Measurements from ENCODE around the gene GCSH. TPM values are rescaled to one million over a fixed set of nuclear protein-coding genes. Genes with fewer than 3 reads are reported as not detected.

Gene GCSH
- total and polyA plus RNA-seq, 2 of the 13 experiments (the other 11 are each of a cell fraction or from before 2014, with no cell fraction given): 35.9 to 103 TPM

GRCh38 chr16:81035975-81036750, 60.0 kb downstream of the GCSH start (continued):
- TF ChIP-seq, protein P1, sequence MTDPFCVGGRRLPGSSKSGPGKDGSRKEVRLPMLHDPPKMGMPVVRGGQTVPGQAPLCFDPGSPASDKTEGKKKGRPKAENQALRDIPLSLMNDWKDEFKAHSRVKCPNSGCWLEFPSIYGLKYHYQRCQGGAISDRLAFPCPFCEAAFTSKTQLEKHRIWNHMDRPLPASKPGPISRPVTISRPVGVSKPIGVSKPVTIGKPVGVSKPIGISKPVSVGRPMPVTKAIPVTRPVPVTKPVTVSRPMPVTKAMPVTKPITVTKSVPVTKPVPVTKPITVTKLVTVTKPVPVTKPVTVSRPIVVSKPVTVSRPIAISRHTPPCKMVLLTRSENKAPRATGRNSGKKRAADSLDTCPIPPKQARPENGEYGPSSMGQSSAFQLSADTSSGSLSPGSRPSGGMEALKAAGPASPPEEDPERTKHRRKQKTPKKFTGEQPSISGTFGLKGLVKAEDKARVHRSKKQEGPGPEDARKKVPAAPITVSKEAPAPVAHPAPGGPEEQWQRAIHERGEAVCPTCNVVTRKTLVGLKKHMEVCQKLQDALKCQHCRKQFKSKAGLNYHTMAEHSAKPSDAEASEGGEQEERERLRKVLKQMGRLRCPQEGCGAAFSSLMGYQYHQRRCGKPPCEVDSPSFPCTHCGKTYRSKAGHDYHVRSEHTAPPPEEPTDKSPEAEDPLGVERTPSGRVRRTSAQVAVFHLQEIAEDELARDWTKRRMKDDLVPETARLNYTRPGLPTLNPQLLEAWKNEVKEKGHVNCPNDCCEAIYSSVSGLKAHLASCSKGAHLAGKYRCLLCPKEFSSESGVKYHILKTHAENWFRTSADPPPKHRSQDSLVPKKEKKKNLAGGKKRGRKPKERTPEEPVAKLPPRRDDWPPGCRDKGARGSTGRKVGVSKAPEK (CRISPR knock-in tag; IDR thresholded peaks at IDR 0.05; ENCODE audit: borderline replicate concordance): no peak
- TF ChIP-seq MAZ (IDR thresholded peaks at IDR 0.05; ENCODE audit: borderline replicate concordance, low read depth, low read length): no peak
- TF ChIP-seq MAZ (CRISPR knock-in tag; IDR thresholded peaks at IDR 0.05; ENCODE audit: low read depth): no peak
- TF ChIP-seq, protein P2, sequence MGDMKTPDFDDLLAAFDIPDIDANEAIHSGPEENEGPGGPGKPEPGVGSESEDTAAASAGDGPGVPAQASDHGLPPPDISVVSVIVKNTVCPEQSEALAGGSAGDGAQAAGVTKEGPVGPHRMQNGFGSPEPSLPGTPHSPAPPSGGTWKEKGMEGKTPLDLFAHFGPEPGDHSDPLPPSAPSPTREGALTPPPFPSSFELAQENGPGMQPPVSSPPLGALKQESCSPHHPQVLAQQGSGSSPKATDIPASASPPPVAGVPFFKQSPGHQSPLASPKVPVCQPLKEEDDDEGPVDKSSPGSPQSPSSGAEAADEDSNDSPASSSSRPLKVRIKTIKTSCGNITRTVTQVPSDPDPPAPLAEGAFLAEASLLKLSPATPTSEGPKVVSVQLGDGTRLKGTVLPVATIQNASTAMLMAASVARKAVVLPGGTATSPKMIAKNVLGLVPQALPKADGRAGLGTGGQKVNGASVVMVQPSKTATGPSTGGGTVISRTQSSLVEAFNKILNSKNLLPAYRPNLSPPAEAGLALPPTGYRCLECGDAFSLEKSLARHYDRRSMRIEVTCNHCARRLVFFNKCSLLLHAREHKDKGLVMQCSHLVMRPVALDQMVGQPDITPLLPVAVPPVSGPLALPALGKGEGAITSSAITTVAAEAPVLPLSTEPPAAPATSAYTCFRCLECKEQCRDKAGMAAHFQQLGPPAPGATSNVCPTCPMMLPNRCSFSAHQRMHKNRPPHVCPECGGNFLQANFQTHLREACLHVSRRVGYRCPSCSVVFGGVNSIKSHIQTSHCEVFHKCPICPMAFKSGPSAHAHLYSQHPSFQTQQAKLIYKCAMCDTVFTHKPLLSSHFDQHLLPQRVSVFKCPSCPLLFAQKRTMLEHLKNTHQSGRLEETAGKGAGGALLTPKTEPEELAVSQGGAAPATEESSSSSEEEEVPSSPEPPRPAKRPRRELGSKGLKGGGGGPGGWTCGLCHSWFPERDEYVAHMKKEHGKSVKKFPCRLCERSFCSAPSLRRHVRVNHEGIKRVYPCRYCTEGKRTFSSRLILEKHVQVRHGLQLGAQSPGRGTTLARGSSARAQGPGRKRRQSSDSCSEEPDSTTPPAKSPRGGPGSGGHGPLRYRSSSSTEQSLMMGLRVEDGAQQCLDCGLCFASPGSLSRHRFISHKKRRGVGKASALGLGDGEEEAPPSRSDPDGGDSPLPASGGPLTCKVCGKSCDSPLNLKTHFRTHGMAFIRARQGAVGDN (CRISPR knock-in tag; IDR thresholded peaks at IDR 0.05): peak; percentile 54
- TF ChIP-seq PBX2 (CRISPR knock-in tag; IDR thresholded peaks at IDR 0.05): no peak
- TF ChIP-seq JDP2 (CRISPR knock-in tag; IDR thresholded peaks at IDR 0.05; ENCODE audit: borderline replicate concordance): no peak
- peak in 1 of 2 experiments; percentile 5; a peak in 1 of 4 replicates for TF ChIP-seq HMGXB4 (CRISPR knock-in tag; IDR thresholded peaks at IDR 0.05; ENCODE audit: borderline replicate concordance in 1 of 2, low read depth in 1 of 2)
- no peak for TF ChIP-seq ZNF350 (CRISPR knock-in tag; IDR thresholded peaks at IDR 0.05; ENCODE audit: borderline replicate concordance, low read depth)
- no peak for TF ChIP-seq ZNF773 (CRISPR knock-in tag; IDR thresholded peaks at IDR 0.05; ENCODE audit: borderline replicate concordance)
- no peak for TF ChIP-seq POLR2AphosphoS5 (IDR thresholded peaks at IDR 0.05; ENCODE audit: low read depth, low read length)
- no peak for TF ChIP-seq RELA (CRISPR knock-in tag; IDR thresholded peaks at IDR 0.05)
- peak; percentile 75 for TF ChIP-seq PHF8 (CRISPR knock-in tag; IDR thresholded peaks at IDR 0.05)
- no peak for TF ChIP-seq SRF (IDR thresholded peaks at IDR 0.05; ENCODE audit: low read depth, low read length)
- TF ChIP-seq, protein P3, sequence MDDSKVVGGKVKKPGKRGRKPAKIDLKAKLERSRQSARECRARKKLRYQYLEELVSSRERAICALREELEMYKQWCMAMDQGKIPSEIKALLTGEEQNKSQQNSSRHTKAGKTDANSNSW (CRISPR knock-in tag; IDR thresholded peaks at IDR 0.05; ENCODE audit: borderline replicate concordance): peak; percentile 50; the same call in 1 of the 2 replicates
- TF ChIP-seq ZNF263 (CRISPR knock-in tag; IDR thresholded peaks at IDR 0.05): no peak
- TF ChIP-seq PTBP1 (IDR thresholded peaks at IDR 0.05; ENCODE audit: low read depth, low read length, poor library complexity, severe bottlenecking): no peak
- no peak for TF ChIP-seq JUNB (CRISPR knock-in tag; IDR thresholded peaks at IDR 0.05; ENCODE audit: borderline replicate concordance)
